HG02763 (cell line): ENCODE measurements around the gene HACL1.
"Not testable (repeated sequence)": the region's sequence is repeated elsewhere in the genome, so short reads cannot be mapped to it uniquely, and the experiment has no call there.

Source experiments
- ATAC-seq: cut with Tn5 transposase; IDR thresholded peaks from one replicate; pipeline ENCODE4 v1.9.1; 2021; ENCODE audit warnings: mild to moderate bottlenecking, moderate library complexity; ENCODE audit not compliant: unreplicated experiment

Gene HACL1

GRCh38 chr3:15630646-15631350 is 29.4 kb upstream of the HACL1 start:
- peak; percentile 38 for ATAC-seq

GRCh38 chr3:15629860-15630597 is 28.7 kb upstream of the HACL1 start:
- ATAC-seq, result peak; percentile 90

GRCh38 chr3:15628967-15629366 is 27.6 kb upstream of the HACL1 start:
- ATAC-seq, result no peak

GRCh38 chr3:15623535-15624440 is 22.4 kb upstream of the HACL1 start:
- ATAC-seq, result no peak

GRCh38 chr3:15619659-15620464 is 18.5 kb upstream of the HACL1 start:
- not testable (repeated sequence) for ATAC-seq

GRCh38 chr3:15616053-15616452 is 14.7 kb upstream of the HACL1 start:
- no peak for ATAC-seq

- no peak for ATAC-seq
Measured at GRCh38 chr3:15614958-15615357, 13.6 kb upstream of the HACL1 start.

- no peak for ATAC-seq
Measured at GRCh38 chr3:15612001-15612400, 10.6 kb upstream of the HACL1 start.

GRCh38 chr3:15611018-15611417 is 9.6 kb upstream of the HACL1 start:
- no peak for ATAC-seq

GRCh38 chr3:15610082-15610759 is 8.9 kb upstream of the HACL1 start:
- no peak for ATAC-seq

GRCh38 chr3:15606434-15606891 is 5.1 kb upstream of the HACL1 start:
- ATAC-seq, result no peak

- ATAC-seq, result not testable (repeated sequence)
Measured at GRCh38 chr3:15604584-15604983, 3.2 kb upstream of the HACL1 start.

- not testable (repeated sequence) for ATAC-seq
Measured at GRCh38 chr3:15602816-15603215, 1.4 kb upstream of the HACL1 start.

GRCh38 chr3:15602146-15602536 is 772 bp upstream of the HACL1 start:
- peak; percentile 8 for ATAC-seq

GRCh38 chr3:15601046-15601398 is 347 bp downstream of the HACL1 start:
- ATAC-seq, result peak; percentile 8

- ATAC-seq, result no peak
Measured at GRCh38 chr3:15595955-15596354, 5.4 kb downstream of the HACL1 start.

GRCh38 chr3:15592968-15593367 is 8.4 kb downstream of the HACL1 start:
- no peak for ATAC-seq

- no peak for ATAC-seq
Measured at GRCh38 chr3:15591928-15592327, 9.4 kb downstream of the HACL1 start.

- ATAC-seq, result no peak
Measured at GRCh38 chr3:15591242-15591641, 10.1 kb downstream of the HACL1 start.
